ENCODE measurements around the gene GREB1. TPM values are rescaled to one million over a fixed set of nuclear protein-coding genes. Genes with fewer than 3 reads are reported as not detected.

The GREB1 gene
- total RNA-seq, 1 donor from 2014 or later, result 30.8 TPM

GRCh38 chr2:11616851-11617415 is 83.1 kb downstream of the GREB1 start:
- Mint-ChIP-seq H3K27ac (peak overlapping the region; percentile 58), H3K4me1 (peaks cover 3% of the 10 kb centered on the region)
- H3K4me1 ChIP-seq, result no peaks in the 10 kb centered on the region

DNA sequence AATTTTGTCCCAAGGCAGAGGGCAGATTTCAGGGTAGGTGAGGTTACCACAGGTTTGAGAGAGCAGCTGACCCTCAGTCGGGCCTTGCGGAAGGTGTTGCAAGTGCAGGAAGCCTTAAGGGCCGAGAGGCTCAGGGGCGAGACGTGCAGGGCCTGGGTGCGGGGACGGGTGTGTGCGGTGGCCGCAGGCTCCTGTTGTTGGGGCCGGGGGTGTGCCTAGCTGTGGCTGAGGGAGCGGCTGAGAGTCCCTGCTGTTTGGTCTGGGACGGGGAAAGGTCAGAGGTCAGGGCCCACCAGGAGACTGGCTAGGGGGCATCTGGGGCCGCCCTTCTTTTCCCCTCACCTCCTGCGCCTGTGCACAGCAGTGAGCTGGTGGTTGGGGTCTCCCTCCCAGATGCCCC is 83.7 kb downstream of the GREB1 start:
- peaks cover 49% of the 10 kb centered on the region for H3K36me3 Mint-ChIP-seq
- no peak overlapping the region for H3K4me3 ChIP-seq

More at GRCh38 chr2:11616851-11617415, 83.1 kb downstream of the GREB1 start:
- H3K27me3 ChIP-seq, result no peaks in the 10 kb centered on the region
- TF ChIP-seq EZH2phosphoT487 (IDR thresholded peaks at IDR 0.05), result no peak
- TF ChIP-seq EZH2 (IDR thresholded peaks at IDR 0.05), result no peak
- TF ChIP-seq, protein P1, sequence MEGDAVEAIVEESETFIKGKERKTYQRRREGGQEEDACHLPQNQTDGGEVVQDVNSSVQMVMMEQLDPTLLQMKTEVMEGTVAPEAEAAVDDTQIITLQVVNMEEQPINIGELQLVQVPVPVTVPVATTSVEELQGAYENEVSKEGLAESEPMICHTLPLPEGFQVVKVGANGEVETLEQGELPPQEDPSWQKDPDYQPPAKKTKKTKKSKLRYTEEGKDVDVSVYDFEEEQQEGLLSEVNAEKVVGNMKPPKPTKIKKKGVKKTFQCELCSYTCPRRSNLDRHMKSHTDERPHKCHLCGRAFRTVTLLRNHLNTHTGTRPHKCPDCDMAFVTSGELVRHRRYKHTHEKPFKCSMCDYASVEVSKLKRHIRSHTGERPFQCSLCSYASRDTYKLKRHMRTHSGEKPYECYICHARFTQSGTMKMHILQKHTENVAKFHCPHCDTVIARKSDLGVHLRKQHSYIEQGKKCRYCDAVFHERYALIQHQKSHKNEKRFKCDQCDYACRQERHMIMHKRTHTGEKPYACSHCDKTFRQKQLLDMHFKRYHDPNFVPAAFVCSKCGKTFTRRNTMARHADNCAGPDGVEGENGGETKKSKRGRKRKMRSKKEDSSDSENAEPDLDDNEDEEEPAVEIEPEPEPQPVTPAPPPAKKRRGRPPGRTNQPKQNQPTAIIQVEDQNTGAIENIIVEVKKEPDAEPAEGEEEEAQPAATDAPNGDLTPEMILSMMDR (IDR thresholded peaks at IDR 0.05), result no peak
- no peak overlapping the region for H3K9ac ChIP-seq
- no peak overlapping the region for H3K4me3 Mint-ChIP-seq
- no peak overlapping the region for H2AFZ ChIP-seq (replicated peaks)
- H3K4me2 ChIP-seq, result no peak overlapping the region
- no peaks in the 10 kb centered on the region for H3F3A ChIP-seq (ENCODE audit: low read depth)
- no peak overlapping the region for H3K4me3 ChIP-seq
- H3K27ac ChIP-seq, result no peak overlapping the region
- H3K27me3 Mint-ChIP-seq (ENCODE audit: insufficient read depth, low read depth), result peaks cover 5% of the 10 kb centered on the region
- no peaks in the 10 kb centered on the region for H3K36me3 ChIP-seq
- H3K9me3 ChIP-seq (ENCODE audit: low read depth), result no peaks in the 10 kb centered on the region
- no peaks in the 10 kb centered on the region for H3K9me3 Mint-ChIP-seq
- peaks cover 4% of the 10 kb centered on the region for H4K20me1 ChIP-seq (ENCODE audit: low read depth)
- H3K79me2 ChIP-seq (ENCODE audit: low read depth), result no peaks in the 10 kb centered on the region
- peaks cover 50% of the 10 kb centered on the region for H3K36me3 Mint-ChIP-seq
- DNase-seq (ENCODE audit: low spot score), result no peak

GRCh38 chr2:11617984-11618707 is 84.3 kb downstream of the GREB1 start:
- Histone ChIP-seq H3F3A (ENCODE audit: low read depth) (no peaks in the 10 kb centered on the region), H3K9me3 (ENCODE audit: low read depth) (no peaks in the 10 kb centered on the region), H3K79me2 (ENCODE audit: low read depth) (no peaks in the 10 kb centered on the region), H3K36me3 (no peaks in the 10 kb centered on the region), H3K27ac (no peak overlapping the region), H4K20me1 (ENCODE audit: low read depth) (peaks cover 4% of the 10 kb centered on the region), H3K4me2 (no peak overlapping the region), H3K9ac (no peak overlapping the region), H2AFZ (replicated peaks) (no peak overlapping the region), H3K4me1 (no peaks in the 10 kb centered on the region), H3K4me3 (no peak overlapping the region), H3K27me3 (no peaks in the 10 kb centered on the region)
- no peaks in the 10 kb centered on the region for H3K9me3 Mint-ChIP-seq
- no peak overlapping the region for H3K4me3 Mint-ChIP-seq
- peaks cover 51% of the 10 kb centered on the region for H3K36me3 Mint-ChIP-seq
- peaks cover under 1% of the 10 kb centered on the region for H3K27me3 Mint-ChIP-seq (ENCODE audit: insufficient read depth, low read depth)
- peaks cover 3% of the 10 kb centered on the region for H3K4me1 Mint-ChIP-seq
- H3K27ac Mint-ChIP-seq, result no peak overlapping the region
- TF ChIP-seq EZH2phosphoT487 (IDR thresholded peaks at IDR 0.05) (no peak), EZH2 (IDR thresholded peaks at IDR 0.05) (no peak)
- TF ChIP-seq, protein P1 (IDR thresholded peaks at IDR 0.05), result no peak
- no peak for DNase-seq (ENCODE audit: low spot score)

More for the DNA sequence above, 83.7 kb downstream of the GREB1 start:
- no peaks in the 10 kb centered on the region for H3K9me3 ChIP-seq (ENCODE audit: low read depth)
- no peaks in the 10 kb centered on the region for H3K9me3 Mint-ChIP-seq
- H3K4me1 ChIP-seq, result no peaks in the 10 kb centered on the region
- H3K27ac ChIP-seq, result no peak overlapping the region
- no peaks in the 10 kb centered on the region for H3K27me3 ChIP-seq
- peak overlapping the region; percentile 58 for H3K27ac Mint-ChIP-seq
- no peak overlapping the region for H2AFZ ChIP-seq (replicated peaks)
- H4K20me1 ChIP-seq (ENCODE audit: low read depth), result peaks cover 4% of the 10 kb centered on the region
- H3K27me3 Mint-ChIP-seq (ENCODE audit: insufficient read depth, low read depth), result peaks cover 2% of the 10 kb centered on the region
- no peak overlapping the region for H3K4me3 Mint-ChIP-seq
- TF ChIP-seq, protein P1 (IDR thresholded peaks at IDR 0.05), result no peak
- no peak for TF ChIP-seq EZH2 (IDR thresholded peaks at IDR 0.05)
- TF ChIP-seq EZH2phosphoT487 (IDR thresholded peaks at IDR 0.05), result no peak
- H3K36me3 ChIP-seq, result no peaks in the 10 kb centered on the region
- no peak for DNase-seq (ENCODE audit: low spot score)
- H3K79me2 ChIP-seq (ENCODE audit: low read depth), result no peaks in the 10 kb centered on the region
- H3K4me2 ChIP-seq, result no peak overlapping the region
- no peaks in the 10 kb centered on the region for H3F3A ChIP-seq (ENCODE audit: low read depth)
- H3K4me1 Mint-ChIP-seq, result peaks cover 3% of the 10 kb centered on the region
- no peak overlapping the region for H3K9ac ChIP-seq
